Spleen (tissue), 11 donors: Measurements from ENCODE around the gene DUSP16. TPM values are rescaled to one million over a fixed set of nuclear protein-coding genes. Genes with fewer than 3 reads are reported as not detected.
A peak's percentile ranks its signal among the peaks of the same experiment; 100 is the strongest.
"Not testable (repeated sequence)": the region's sequence is repeated elsewhere in the genome, so short reads cannot be mapped to it uniquely, and the experiment has no call there.

ENCODE experiments used
- DNase-seq: peaks from one replicate; pipeline ENCODE4 v3.0.0-alpha.2; 2020
- H3K27ac ChIP-seq, 8 donors: fragments of 200-600 bp; sonication (generic) in 7 of 8; 1 replicate in 4 of 8; 2 replicates in 4 of 8; pipeline versions ENCODE4 v1.5.0 to v1.8.0; 2016 to 2021; ENCODE audit warnings: inconsistent platforms in 4 of 8, mild to moderate bottlenecking in 4 of 8, moderate library complexity in 1 of 8
- H3K27me3 ChIP-seq, 7 donors: fragments of 200-600 bp; sonication (generic) in 6 of 7; replicated peaks in 1 of 7; 1 replicate in 4 of 7; 2 replicates in 3 of 7; pipeline versions ENCODE4 v1.5.0 to v1.8.0; 2016 to 2021; ENCODE audit warnings: inconsistent platforms in 3 of 7, mild to moderate bottlenecking in 1 of 7
- H3K36me3 ChIP-seq, 6 donors: fragments of 200-600 bp; sonication (generic) in 5 of 6; 1 replicate in 4 of 6; 2 replicates in 2 of 6; pipeline versions ENCODE4 v1.5.0 to v1.8.0; 2016 to 2021; ENCODE audit warnings: inconsistent platforms in 2 of 6
- H3K4me1 ChIP-seq, 6 donors: fragments of 200-600 bp; sonication (generic) in 5 of 6; 1 replicate in 3 of 6; 2 replicates in 3 of 6; pipeline versions ENCODE4 v1.5.0 to v1.8.0; 2016 to 2021; ENCODE audit warnings: inconsistent platforms in 3 of 6
- H3K4me3 ChIP-seq, 8 donors: fragments of 200-600 bp; sonication (generic) in 7 of 8; 1 replicate in 4 of 8; 2 replicates in 4 of 8; pipeline versions ENCODE4 v1.5.0 to v1.8.0; 2016 to 2021; ENCODE audit warnings: inconsistent platforms in 4 of 8, mild to moderate bottlenecking in 4 of 8, moderate library complexity in 2 of 8
- H3K9me3 ChIP-seq, 8 donors: fragments of 200-600 bp; sonication (generic) in 7 of 8; 1 replicate in 4 of 8; 2 replicates in 4 of 8; pipeline versions ENCODE4 v1.5.0 to v1.8.0; 2016 to 2021; ENCODE audit warnings: inconsistent platforms in 4 of 8
- POLR2A ChIP-seq, 3 donors: fragments of 450-650 bp; IDR thresholded peaks; one replicate each; pipeline ENCODE4 v1.5.1; 2017; ENCODE audit warnings: antibody characterized with exemption in 3 of 3, mild to moderate bottlenecking in 1 of 3
- POLR2AphosphoS5 ChIP-seq, 3 donors: sonication (generic); formaldehyde crosslinking; IDR thresholded peaks; one replicate each; pipeline ENCODE4 v1.5.1; 2017; ENCODE audit warnings: antibody characterized with exemption in 3 of 3
- WGBS, 5 donors: extraction: QIAGEN DNeasy Blood & Tissue Kit in 3 of 5; methylation state at CpG; one replicate each; pipeline versions ENCODE4 v1.1.5 to v1.1.7; 2013 to 2018; 5-methylcytosine and 5-hydroxymethylcytosine counted together
- intact Hi-C: fragments of 100-400 bp; cut with DNase I; formaldehyde crosslinking; loops from one replicate; pipeline ENCODE4 v1.15.0; 2023; ENCODE audit warnings: low total_unique reads
- polyA plus RNA-seq, 3 donors: library from polyadenylated mRNA; stranded (reverse); fragments of 200-250 nt; gene quantifications; one replicate each; pipeline ENCODE4 v1.2.1, GENCODE V29; 2013
- total RNA-seq, 7 donors: library from RNA; depleted of rRNA in 3 of 7; stranded (reverse); fragments of >200 nt in 3 of 7; fragmentation: NEBNext Ultra II Directional in 4 of 7; extraction: Animal tissue kit (Norgen Biotek cat#: 25700) in 4 of 7; gene quantifications; one replicate each; pipeline versions ENCODE4 v1.1.0 to v1.2.1, GENCODE V29; 2016 to 2021
- TF ChIP-seq, protein P1 (sequence below), 11 experiments: fragments of 200-600 bp in 7 of 11; fragments of 450-650 bp in 4 of 11; sonication (generic) in 4 of 11; IDR thresholded peaks in 8 of 11; conservative IDR thresholded peaks in 3 of 11; 1 replicate in 7 of 11; 2 replicates in 4 of 11; pipeline versions ENCODE4 v1.4.0 to v1.8.0; 2016 to 2021; ENCODE audit warnings: antibody characterized with exemption in 11 of 11, inconsistent platforms in 4 of 11, mild to moderate bottlenecking in 1 of 11
- donor health status: healthy with polysubstance abuse.
- donor health status: DM: no; HTN: no; CAD: no; lungs with moderate emphysema.
- donor health status: DM: no; HTN: no; CAD: no.
- donor health status: Bipolar disorder and iron deficiency.
- donor health status: healthy.
- donor health status: DM: no; HTN: no; CAD: no.
- donor health status: DM: yes; HTN: yes; CAD: no.

DUSP16 gene
- total and polyA plus RNA-seq, 10 donors: 2.2 to 43.7 (median 20.8) TPM

DNA sequence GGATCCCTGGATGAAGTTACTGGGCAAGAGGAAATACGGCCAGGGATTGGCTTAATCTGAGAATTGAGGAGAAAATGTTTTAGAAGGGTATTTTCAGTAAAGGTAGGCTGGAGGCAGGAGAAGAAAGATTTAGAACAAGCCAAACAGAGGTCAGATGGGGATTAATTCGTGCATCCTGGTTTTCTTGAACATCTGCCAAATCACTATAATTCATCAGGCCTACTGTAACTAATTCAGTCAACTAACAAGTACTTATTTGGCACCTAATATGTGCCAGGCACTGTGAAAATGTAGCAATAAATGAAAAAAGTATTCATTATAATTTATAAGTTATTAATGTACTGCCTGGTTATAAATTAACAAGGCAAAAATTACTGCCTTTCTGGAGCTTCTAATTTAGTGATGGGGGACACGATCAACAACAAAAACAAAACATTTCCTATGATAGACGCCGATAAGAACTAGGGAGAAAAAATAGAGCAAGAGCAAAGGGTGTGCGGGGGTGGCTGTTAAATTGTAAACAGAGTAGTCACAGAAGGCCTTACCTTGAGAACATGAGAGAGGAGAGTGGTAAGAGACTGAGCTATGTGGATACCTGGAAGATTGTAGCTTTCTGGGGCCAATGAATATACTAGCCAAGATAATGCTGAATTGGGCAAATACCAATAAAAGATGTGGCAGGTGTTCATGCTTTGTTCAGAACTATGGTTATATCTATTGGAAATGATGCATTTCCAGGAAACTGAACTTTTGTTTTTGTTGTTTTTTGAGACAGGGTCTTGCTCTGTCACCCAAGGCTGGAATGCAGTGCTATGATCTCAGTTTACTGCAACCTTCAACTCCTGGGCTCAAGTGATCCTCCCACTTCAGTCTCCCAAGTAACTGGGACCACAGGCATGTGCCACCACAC is 34.0 kb downstream of the DUSP16 start:
- no peaks in the 10 kb centered on the region for H3K36me3 ChIP-seq
- 54 to 76% (median 70%) methylated on average over 6 of the region's 6 CpGs for WGBS, 5 donors
- H3K4me3 ChIP-seq: no peak overlapping the region
- intact Hi-C loops: no loop called here
- H3K4me1 ChIP-seq: peaks cover 0 to 29% (median 14%) of the 10 kb centered on the region in 6 donors
- TF ChIP-seq, protein P1, sequence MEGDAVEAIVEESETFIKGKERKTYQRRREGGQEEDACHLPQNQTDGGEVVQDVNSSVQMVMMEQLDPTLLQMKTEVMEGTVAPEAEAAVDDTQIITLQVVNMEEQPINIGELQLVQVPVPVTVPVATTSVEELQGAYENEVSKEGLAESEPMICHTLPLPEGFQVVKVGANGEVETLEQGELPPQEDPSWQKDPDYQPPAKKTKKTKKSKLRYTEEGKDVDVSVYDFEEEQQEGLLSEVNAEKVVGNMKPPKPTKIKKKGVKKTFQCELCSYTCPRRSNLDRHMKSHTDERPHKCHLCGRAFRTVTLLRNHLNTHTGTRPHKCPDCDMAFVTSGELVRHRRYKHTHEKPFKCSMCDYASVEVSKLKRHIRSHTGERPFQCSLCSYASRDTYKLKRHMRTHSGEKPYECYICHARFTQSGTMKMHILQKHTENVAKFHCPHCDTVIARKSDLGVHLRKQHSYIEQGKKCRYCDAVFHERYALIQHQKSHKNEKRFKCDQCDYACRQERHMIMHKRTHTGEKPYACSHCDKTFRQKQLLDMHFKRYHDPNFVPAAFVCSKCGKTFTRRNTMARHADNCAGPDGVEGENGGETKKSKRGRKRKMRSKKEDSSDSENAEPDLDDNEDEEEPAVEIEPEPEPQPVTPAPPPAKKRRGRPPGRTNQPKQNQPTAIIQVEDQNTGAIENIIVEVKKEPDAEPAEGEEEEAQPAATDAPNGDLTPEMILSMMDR (IDR thresholded peaks at IDR 0.05 in 8 of 11, conservative IDR thresholded peaks at IDR 0.05 in 3 of 11): no peak
- TF ChIP-seq POLR2AphosphoS5 (IDR thresholded peaks at IDR 0.05): no peak
- TF ChIP-seq POLR2A (IDR thresholded peaks at IDR 0.05): no peak
- H3K27ac ChIP-seq: peak overlapping the region; percentile 18 to 63 (median 35)
- no peaks in the 10 kb centered on the region for H3K9me3 ChIP-seq
- no peak for DNase-seq
- H3K27me3 ChIP-seq: no peaks in the 10 kb centered on the region

DNA sequence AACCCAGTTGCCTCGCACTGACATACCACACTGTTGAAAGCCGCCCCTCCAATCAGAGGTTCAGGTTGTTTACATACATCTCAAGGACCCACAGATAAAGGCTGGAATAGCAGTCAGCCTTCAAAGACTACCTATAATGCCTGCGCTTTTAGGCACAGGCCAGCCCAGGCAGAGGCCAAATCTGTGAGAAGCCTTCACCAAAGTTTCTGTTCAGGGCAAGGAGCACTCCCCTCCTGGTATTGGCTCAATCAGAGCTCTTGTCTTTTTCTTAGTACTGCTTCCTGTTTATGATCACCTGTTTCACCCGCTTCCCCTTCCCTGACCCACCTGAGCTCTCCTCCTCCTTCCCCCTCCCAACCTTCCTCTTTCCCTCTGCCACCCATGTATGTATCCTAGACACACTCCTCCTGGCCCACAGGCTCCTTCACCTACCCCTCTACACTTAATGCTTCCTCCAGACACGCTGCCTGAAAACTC is 34.8 kb downstream of the DUSP16 start:
- H3K4me3 ChIP-seq: no peak overlapping the region

DNA sequence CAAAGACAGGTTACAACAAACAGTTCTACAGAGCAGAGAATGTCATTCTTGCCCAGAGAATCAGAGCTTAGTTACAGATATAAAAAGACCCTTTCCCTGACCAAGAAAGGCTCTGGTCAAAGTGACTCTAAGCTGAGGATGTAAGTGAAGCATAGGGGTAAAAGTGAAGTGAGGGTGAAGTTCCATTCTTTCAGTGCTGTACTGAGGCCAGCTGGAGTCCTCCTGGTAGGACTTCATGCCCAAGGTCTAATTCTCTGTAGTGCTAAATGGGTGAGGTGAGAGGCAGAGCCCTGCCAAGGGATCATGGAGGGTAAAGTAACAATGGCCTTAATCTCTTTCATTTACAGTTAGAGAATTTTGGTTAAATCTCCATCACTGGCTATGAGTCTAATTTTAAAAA is 38.5 kb downstream of the DUSP16 start:
- TF ChIP-seq, protein P1 (IDR thresholded peaks at IDR 0.05 in 8 of 11, conservative IDR thresholded peaks at IDR 0.05 in 3 of 11): no peak
- TF ChIP-seq POLR2A (IDR thresholded peaks at IDR 0.05): no peak
- TF ChIP-seq POLR2AphosphoS5 (IDR thresholded peaks at IDR 0.05): no peak
- peaks cover 0 to 15% (median 3%) of the 10 kb centered on the region in 6 donors for H3K36me3 ChIP-seq
- no peak overlapping the region for H3K4me3 ChIP-seq
- H3K27me3 ChIP-seq: no peaks in the 10 kb centered on the region
- intact Hi-C loops: no loop called here
- H3K27ac ChIP-seq: no peak overlapping the region
- DNase-seq: no peak
- H3K9me3 ChIP-seq: no peaks in the 10 kb centered on the region
- peaks cover 5 to 31% (median 11%) of the 10 kb centered on the region in 6 donors for H3K4me1 ChIP-seq

More for the DNA sequence above, 34.8 kb downstream of the DUSP16 start:
- H3K4me1 ChIP-seq: peaks cover 0 to 23% (median 11%) of the 10 kb centered on the region in 6 donors
- H3K27me3 ChIP-seq: no peaks in the 10 kb centered on the region
- no peaks in the 10 kb centered on the region for H3K36me3 ChIP-seq
- TF ChIP-seq POLR2AphosphoS5 (IDR thresholded peaks at IDR 0.05): no peak
- TF ChIP-seq, protein P1 (IDR thresholded peaks at IDR 0.05 in 8 of 11, conservative IDR thresholded peaks at IDR 0.05 in 3 of 11): no peak
- no peak for TF ChIP-seq POLR2A (IDR thresholded peaks at IDR 0.05)
- WGBS, 5 donors: 87 to 94% (median 93%) methylated on average over 5 of the region's 5 CpGs
- H3K9me3 ChIP-seq: no peaks in the 10 kb centered on the region
- intact Hi-C loops: no loop called here
- H3K27ac ChIP-seq: peak overlapping the region; percentile 18 to 63 (median 35)
- no peak for DNase-seq

DNA sequence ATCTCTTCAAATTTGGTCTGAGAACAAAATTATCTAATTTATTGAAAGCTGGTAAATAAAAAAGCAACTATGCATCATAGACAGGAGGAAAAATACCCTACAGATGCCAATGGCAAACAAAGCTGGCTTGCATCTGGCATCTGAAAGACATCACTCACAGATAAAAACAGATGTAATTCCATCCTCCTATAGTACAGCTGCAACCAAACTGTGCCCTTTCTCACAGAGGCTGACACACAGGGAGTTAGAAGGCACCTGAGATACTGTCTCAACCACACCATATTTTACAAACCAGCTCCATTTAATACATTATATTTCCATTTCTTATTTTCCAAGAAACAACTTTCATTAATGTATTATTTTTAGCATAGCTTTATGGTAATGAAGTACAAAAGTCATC is 39.4 kb downstream of the DUSP16 start:
- peaks cover 0 to 22% (median 5%) of the 10 kb centered on the region in 6 donors for H3K36me3 ChIP-seq
- H3K4me3 ChIP-seq: no peak overlapping the region
- H3K9me3 ChIP-seq: no peaks in the 10 kb centered on the region
- H3K4me1 ChIP-seq: peaks cover 2 to 24% (median 9%) of the 10 kb centered on the region in 6 donors
- no peak for DNase-seq
- intact Hi-C loops: no loop called here
- no peaks in the 10 kb centered on the region for H3K27me3 ChIP-seq
- H3K27ac ChIP-seq: no peak overlapping the region
- TF ChIP-seq, protein P1 (IDR thresholded peaks at IDR 0.05 in 8 of 11, conservative IDR thresholded peaks at IDR 0.05 in 3 of 11): no peak
- TF ChIP-seq POLR2A (IDR thresholded peaks at IDR 0.05) (no peak), POLR2AphosphoS5 (IDR thresholded peaks at IDR 0.05) (no peak)

DNA sequence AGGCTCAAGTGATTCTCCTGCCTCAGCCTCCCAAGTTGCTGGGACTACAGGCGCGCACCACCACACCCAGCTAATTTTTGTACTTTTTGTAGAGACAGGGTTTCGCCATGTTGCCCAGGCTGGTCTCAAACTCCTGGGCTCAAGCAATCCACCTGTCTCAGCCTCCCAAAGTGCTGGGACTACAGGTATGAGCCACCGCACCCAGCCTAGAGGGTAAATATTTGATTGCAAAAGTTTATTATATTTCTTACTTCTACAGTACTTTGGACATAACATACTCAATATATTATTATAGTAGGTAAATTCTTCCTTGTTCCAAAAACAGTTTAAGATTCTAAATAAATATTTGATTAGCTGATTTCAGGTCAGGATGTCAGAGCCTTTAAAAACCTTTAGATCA is 40.0 kb downstream of the DUSP16 start:
- Histone ChIP-seq H3K4me1 (peaks cover 0 to 19% (median 7%) of the 10 kb centered on the region in 6 donors), H3K36me3 (peaks cover 0 to 28% (median 5%) of the 10 kb centered on the region in 6 donors)
- WGBS, 5 donors: 94 to 100% (median 99%) methylated on average over 4 of the region's 4 CpGs
- intact Hi-C loops, H3K4me3 ChIP-seq, H3K27me3 ChIP-seq, H3K9me3 ChIP-seq, DNase-seq, H3K27ac ChIP-seq: not testable (repeated sequence)
